ENCODE data around the gene FOXO4.

Gene FOXO4

DNA sequence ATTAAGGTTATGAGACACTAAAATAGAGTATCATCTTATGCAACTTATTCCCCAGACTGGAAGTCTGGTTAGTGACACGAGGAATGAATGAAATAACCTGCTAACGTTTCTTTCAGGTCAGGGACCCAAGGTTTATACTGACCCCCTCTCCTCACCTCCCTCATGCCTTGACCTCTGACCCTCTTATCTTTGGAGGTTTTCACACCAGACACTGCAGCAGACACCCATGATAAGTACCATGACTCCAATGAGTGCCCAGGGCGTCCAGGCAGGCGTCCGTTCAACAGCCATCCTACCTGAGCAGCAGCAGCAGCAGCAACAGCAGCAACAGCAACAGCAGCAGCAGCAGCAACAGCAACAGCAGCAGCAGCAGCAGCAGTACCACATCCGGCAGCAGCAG is 44.8 kb downstream of the FOXO4 start:
- no peak for DNase-seq (ENCODE audit: low spot score)

DNA sequence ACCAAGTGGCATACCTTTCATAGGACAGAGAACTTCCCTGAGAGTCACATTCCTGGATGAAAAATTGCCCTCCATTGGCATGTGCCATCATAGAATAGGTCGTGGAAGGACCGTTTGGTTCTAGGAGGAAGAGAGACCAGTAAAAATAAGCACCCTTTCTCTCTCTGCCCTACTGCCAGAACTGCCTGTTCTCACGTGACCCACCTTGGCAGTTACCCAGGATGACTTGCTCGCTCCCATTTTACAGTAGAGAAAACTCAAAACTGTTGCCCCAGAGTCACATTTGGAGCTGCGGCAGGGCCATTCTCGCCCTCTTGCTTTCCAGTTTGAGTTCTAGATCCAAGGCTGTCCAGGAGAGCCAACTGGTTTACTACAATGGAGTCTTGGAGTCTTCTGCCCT is 47.9 kb downstream of the FOXO4 start:
- DNase-seq (ENCODE audit: low spot score): peak; percentile 37

DNA sequence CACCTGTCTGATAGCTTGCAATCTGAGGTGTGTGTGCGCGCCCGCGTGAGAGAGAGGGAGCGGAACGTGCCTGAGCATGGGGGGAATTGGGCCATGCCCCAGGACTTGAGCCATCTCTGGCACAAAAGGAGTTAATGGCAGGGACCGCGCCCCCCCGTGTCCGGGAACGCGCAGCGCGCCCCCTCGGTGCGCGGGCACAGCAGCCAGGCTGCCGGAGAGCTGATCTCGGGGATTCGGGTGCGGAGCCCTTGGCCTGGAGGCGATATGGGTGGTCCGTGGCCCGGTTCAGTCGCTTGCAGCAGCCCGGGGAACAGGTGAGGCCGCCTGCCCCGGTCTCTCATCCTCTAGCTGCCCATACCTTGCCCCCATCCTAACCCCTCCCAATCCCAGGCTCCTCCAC is 49.0 kb downstream of the FOXO4 start, which contains the start of gene NLGN3:
Gene NLGN3 (plus strand): TSS at position 191 of the 400 bp plus-strand sequence. CDS start 2,909 bp downstream, outside the sequence.
- peak; percentile 34 for DNase-seq (ENCODE audit: low spot score)

DNA sequence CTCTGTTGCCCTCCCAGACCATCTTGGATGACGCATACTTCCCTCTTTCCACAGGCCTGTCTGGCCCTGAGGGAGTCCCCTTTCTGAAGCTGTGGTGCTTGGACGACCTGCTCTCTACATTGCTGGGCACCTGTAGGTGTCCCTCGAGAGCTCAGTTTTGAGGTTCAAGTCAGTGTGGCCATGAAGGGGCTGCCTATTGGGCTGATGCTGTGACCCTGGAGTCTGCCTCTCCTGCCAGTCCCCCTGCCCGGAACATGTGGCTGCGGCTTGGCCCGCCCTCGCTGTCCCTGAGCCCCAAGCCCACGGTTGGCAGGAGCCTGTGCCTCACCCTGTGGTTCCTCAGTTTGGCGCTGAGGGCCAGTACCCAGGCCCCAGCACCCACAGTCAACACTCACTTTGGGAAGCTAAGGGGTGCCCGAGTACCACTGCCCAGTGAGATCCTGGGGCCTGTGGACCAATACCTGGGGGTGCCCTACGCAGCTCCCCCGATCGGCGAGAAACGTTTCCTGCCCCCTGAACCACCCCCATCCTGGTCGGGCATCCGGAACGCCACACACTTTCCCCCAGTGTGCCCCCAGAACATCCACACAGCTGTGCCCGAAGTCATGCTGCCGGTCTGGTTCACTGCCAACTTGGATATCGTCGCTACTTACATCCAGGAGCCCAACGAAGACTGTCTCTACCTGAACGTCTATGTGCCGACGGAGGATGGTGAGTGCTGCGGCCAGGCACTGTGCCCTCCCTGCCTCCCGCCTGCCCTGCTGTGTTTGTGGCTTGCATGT is 52.0 kb downstream of the FOXO4 start:
- no peak for DNase-seq (ENCODE audit: low spot score)

DNA sequence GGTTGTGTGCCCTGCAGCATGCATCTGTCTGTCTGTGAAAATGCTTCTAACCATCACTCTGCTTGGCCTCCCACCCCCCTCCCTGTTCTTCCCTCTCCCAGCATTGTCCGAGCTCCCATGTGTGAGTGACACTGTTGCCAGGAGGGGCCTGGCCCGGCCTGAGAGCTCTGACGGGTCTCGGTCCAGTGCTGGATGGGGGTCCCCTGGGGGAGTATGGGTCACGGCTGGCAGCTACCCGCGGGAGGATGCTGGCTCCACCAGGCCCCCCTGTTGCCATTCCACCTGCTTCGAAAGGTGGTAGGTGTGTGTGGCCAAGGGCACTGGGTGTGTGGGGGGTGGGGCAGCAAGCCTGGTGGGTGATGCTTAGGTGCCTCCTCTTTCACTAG is 52.6 kb downstream of the FOXO4 start:
- DNase-seq (ENCODE audit: low spot score): no peak

- no peak for DNase-seq (ENCODE audit: low spot score)
Observed at GRCh38 chrX:71151366-71151765, 55.7 kb downstream of the FOXO4 start.
